GM23338 (cell line): ENCODE data around the gene TNNT2. TPM values are rescaled to one million over a fixed set of nuclear protein-coding genes. Genes with fewer than 3 reads are reported as not detected.

Source experiments
- ATAC-seq: fragments of 200-7000 bp; cut with Tn5 transposase; 3 replicates; pipeline ENCODE4 v1.9.1; 2020
- DNase-seq: peaks from one replicate; pipeline ENCODE4 v3.0.0-alpha.2; 2015; ENCODE audit warnings: low spot score
- H2AFZ ChIP-seq: fragments of 200-600 bp; sonication (generic); 2 replicates; pipeline ENCODE4 v1.8.0; 2016; ENCODE audit warnings: antibody characterized with exemption, mild to moderate bottlenecking, moderate library complexity
- H3F3A ChIP-seq: fragments of 200-600 bp; sonication (generic); replicated peaks from 2 replicates; pipeline ENCODE4 v1.8.0; 2017; ENCODE audit warnings: antibody characterized with exemption, mixed run types, low read depth
- H3K27ac ChIP-seq: fragments of 200-600 bp; sonication (generic); 2 replicates; pipeline ENCODE4 v1.6.1; 2016; ENCODE audit warnings: low read depth
- H3K27me3 ChIP-seq: fragments of 200-600 bp; sonication (generic); 2 replicates; pipeline ENCODE4 v1.8.0; 2016; ENCODE audit warnings: mild to moderate bottlenecking, mixed run types, moderate library complexity; ENCODE audit not compliant: insufficient read depth
- H3K36me3 ChIP-seq: fragments of 200-600 bp; sonication (generic); 2 replicates; pipeline ENCODE4 v1.8.0; 2016; ENCODE audit warnings: mild to moderate bottlenecking; ENCODE audit not compliant: insufficient read depth
- H3K4me1 ChIP-seq: fragments of 200-600 bp; sonication (generic); 2 replicates; pipeline ENCODE4 v1.8.0; 2016; ENCODE audit warnings: mild to moderate bottlenecking, moderate library complexity; ENCODE audit not compliant: insufficient read depth
- H3K4me2 ChIP-seq: fragments of 200-600 bp; sonication (generic); 2 replicates; pipeline ENCODE4 v1.7.1; 2017; ENCODE audit warnings: mixed run types
- H3K4me3 ChIP-seq: fragments of 200-600 bp; sonication (generic); 2 replicates; pipeline ENCODE4 v1.6.1; 2016; ENCODE audit warnings: mixed run types
- H3K79me2 ChIP-seq: fragments of 200-600 bp; sonication (generic); replicated peaks from 2 replicates; pipeline ENCODE4 v1.8.0; 2017; ENCODE audit warnings: mild to moderate bottlenecking; ENCODE audit not compliant: insufficient read depth
- H3K9me2 ChIP-seq: fragments of 200-600 bp; sonication (generic); 2 replicates; pipeline ENCODE4 v1.8.0; 2017; ENCODE audit not compliant: insufficient read depth
- H4K20me1 ChIP-seq: fragments of 200-600 bp; sonication (generic); replicated peaks from 2 replicates; pipeline ENCODE4 v1.8.0; 2017; ENCODE audit warnings: mild to moderate bottlenecking; ENCODE audit not compliant: insufficient read depth
- H3K27ac Mint-ChIP-seq: 2 replicates; pipeline ENCODE4 v1.8.0; 2020; ENCODE audit warnings: inconsistent platforms, mild to moderate bottlenecking, moderate library complexity, mixed read lengths
- H3K27me3 Mint-ChIP-seq: 3 replicates; pipeline ENCODE4 v1.8.0; 2022; ENCODE audit warnings: low read depth, mild to moderate bottlenecking, moderate library complexity, mixed read lengths, inconsistent platforms; ENCODE audit not compliant: insufficient read depth, poor library complexity
- H3K36me3 Mint-ChIP-seq: 3 replicates; pipeline ENCODE4 v1.8.0; 2021; ENCODE audit warnings: low read depth, mild to moderate bottlenecking, inconsistent platforms, moderate library complexity, mixed read lengths
- H3K4me1 Mint-ChIP-seq: 3 replicates; pipeline ENCODE4 v1.8.0; 2020; ENCODE audit warnings: mild to moderate bottlenecking, inconsistent platforms, mixed read lengths
- H3K4me3 Mint-ChIP-seq: 3 replicates; pipeline ENCODE4 v1.8.0; 2021; ENCODE audit warnings: moderate library complexity, mild to moderate bottlenecking, inconsistent platforms, mixed read lengths
- H3K9me3 Mint-ChIP-seq: 3 replicates; pipeline ENCODE4 v1.8.0; 2020; ENCODE audit warnings: moderate library complexity, mild to moderate bottlenecking, inconsistent platforms, mixed read lengths
- CREB1 ChIP-seq: fragments of 250-450 bp; sonication (Bioruptor Pico); IDR thresholded peaks from 2 replicates; pipeline ENCODE4 v1.5.0; 2020; ENCODE audit warnings: low read depth, mild to moderate bottlenecking, moderate library complexity
- CTCF ChIP-seq, 2 experiments: fragments of 200-600 bp in 1 of 2; sonication (generic) in 1 of 2; conservative IDR thresholded peaks; 2 replicates each; pipeline versions ENCODE4 v1.5.1 to v1.6.1; 2016 to 2017; ENCODE audit warnings: antibody characterized with exemption in 2 of 2, low read depth in 2 of 2, mild to moderate bottlenecking in 2 of 2, moderate library complexity in 1 of 2
- ETS1 ChIP-seq: IDR thresholded peaks from 2 replicates; pipeline ENCODE4 v1.6.1; 2016; ENCODE audit warnings: antibody characterized with exemption
- EZH2 ChIP-seq: fragments of 200-600 bp; sonication (generic); IDR thresholded peaks from one replicate; pipeline ENCODE4 v1.8.0; 2017; ENCODE audit warnings: antibody characterized with exemption, mild to moderate bottlenecking, low read depth; ENCODE audit not compliant: unreplicated experiment
- EZH2phosphoT487 ChIP-seq: fragments of 200-600 bp; sonication (generic); IDR thresholded peaks from one replicate; pipeline ENCODE4 v1.8.1; 2018; ENCODE audit warnings: antibody characterized with exemption; ENCODE audit not compliant: unreplicated experiment
- JUNB ChIP-seq: IDR thresholded peaks from one replicate; pipeline ENCODE4 v1.6.1; 2016; ENCODE audit warnings: antibody characterized with exemption; ENCODE audit not compliant: unreplicated experiment
- NANOG ChIP-seq: IDR thresholded peaks from 2 replicates; pipeline ENCODE4 v1.6.1; 2016; ENCODE audit warnings: antibody characterized with exemption, borderline replicate concordance
- POLR2AphosphoS5 ChIP-seq: IDR thresholded peaks from 2 replicates; pipeline ENCODE4 v1.6.1; 2016; ENCODE audit warnings: antibody characterized with exemption, low read depth
- STAT1 ChIP-seq: IDR thresholded peaks from one replicate; pipeline ENCODE4 v1.6.1; 2016; ENCODE audit warnings: antibody characterized with exemption; ENCODE audit not compliant: unreplicated experiment
- ZNF331 ChIP-seq: fragments of 250-450 bp; sonication (Bioruptor Pico); IDR thresholded peaks from 2 replicates; pipeline ENCODE4 v1.5.0; 2020; ENCODE audit warnings: low read depth, mild to moderate bottlenecking, moderate library complexity
- polyA plus RNA-seq: library from polyadenylated mRNA; unstranded; fragments of >200 nt; fragmentation: Nextera tagmentation; extraction: Ambion mirVana; gene quantifications from 2 replicates; pipeline ENCODE4 v1.2.1, GENCODE V29; 2016
- total RNA-seq: library from RNA; depleted of rRNA; stranded (reverse); fragments of >200 nt; shearing (Covaris generic); gene quantifications from 2 replicates; pipeline ENCODE4 v1.2.3, GENCODE V29; 2014

TNNT2 gene
- total and polyA plus RNA-seq, 2 experiments from 2014 or later = 7.5 to 19.1 TPM

DNA sequence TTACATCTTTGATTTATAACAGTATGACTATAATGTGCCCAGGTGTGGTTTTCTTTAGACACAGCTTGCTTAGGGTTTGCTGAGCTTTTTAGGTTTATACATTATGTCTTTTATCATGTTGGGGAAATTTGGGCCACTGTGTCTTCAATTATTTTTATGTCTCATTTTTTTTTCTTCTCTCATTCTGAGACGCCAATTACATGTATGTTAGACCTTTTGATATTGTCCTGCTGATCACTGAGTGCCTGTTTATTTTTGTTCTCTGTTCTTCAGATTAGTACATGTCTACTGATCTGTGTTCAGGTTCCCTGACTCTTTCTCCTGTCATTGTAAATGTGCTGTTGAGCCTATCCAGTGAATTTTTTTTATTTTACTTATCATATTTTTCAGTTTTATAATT, 36.1 kb downstream of the TNNT2 start:
- Histone ChIP-seq H3F3A (no peaks in the 10 kb centered on the region), H3K9me2 (peaks cover 6% of the 10 kb centered on the region; the same call in 1 of the 2 replicates), H4K20me1 (no peaks in the 10 kb centered on the region), H3K79me2 (no peaks in the 10 kb centered on the region), H3K27ac (no peak overlapping the region), H3K4me1 (no peaks in the 10 kb centered on the region), H3K27me3 (no peaks in the 10 kb centered on the region), H3K4me2 (no peak overlapping the region), H2AFZ (no peak overlapping the region), H3K36me3 (no peaks in the 10 kb centered on the region; the same call in 1 of the 2 replicates), H3K4me3 (no peak overlapping the region)
- H3K4me1 Mint-ChIP-seq = peaks cover 8% of the 10 kb centered on the region; the same call in 2 of the 3 replicates
- no peak for DNase-seq
- H3K27me3 Mint-ChIP-seq = peaks cover 2% of the 10 kb centered on the region
- H3K27ac Mint-ChIP-seq = no peak overlapping the region
- H3K4me3 Mint-ChIP-seq = no peak overlapping the region
- no peak for ATAC-seq
- H3K9me3 Mint-ChIP-seq = peaks cover 7% of the 10 kb centered on the region; the same call in 2 of the 3 replicates
- TF ChIP-seq STAT1 (no peak), POLR2AphosphoS5 (no peak), NANOG (no peak), EZH2 (no peak), CREB1 (no peak), CTCF (conservative IDR thresholded peaks at IDR 0.05; ENCODE audit: low read depth in 2 of 2) (no peak), EZH2phosphoT487 (no peak), ZNF331 (no peak), JUNB (no peak), ETS1 (no peak)
- H3K36me3 Mint-ChIP-seq = no peaks in the 10 kb centered on the region

- no peak overlapping the region for H3K4me3 Mint-ChIP-seq
- Histone ChIP-seq H3K27me3 (no peaks in the 10 kb centered on the region), H2AFZ (no peak overlapping the region), H3K79me2 (no peaks in the 10 kb centered on the region), H4K20me1 (no peaks in the 10 kb centered on the region), H3K36me3 (no peaks in the 10 kb centered on the region; the same call in 1 of the 2 replicates), H3F3A (no peaks in the 10 kb centered on the region), H3K4me1 (no peaks in the 10 kb centered on the region), H3K27ac (no peak overlapping the region), H3K4me2 (no peak overlapping the region), H3K4me3 (no peak overlapping the region), H3K9me2 (no peaks in the 10 kb centered on the region)
- no peak for ATAC-seq
- no peak for TF ChIP-seq ZNF331
- TF ChIP-seq CTCF (conservative IDR thresholded peaks at IDR 0.05; ENCODE audit: low read depth in 2 of 2) = no peak
- H3K9me3 Mint-ChIP-seq = peaks cover 7% of the 10 kb centered on the region; the same call in 2 of the 3 replicates
- DNase-seq = no peak
- peaks cover 3% of the 10 kb centered on the region for H3K27me3 Mint-ChIP-seq
- no peaks in the 10 kb centered on the region for H3K36me3 Mint-ChIP-seq
- H3K4me1 Mint-ChIP-seq = no peaks in the 10 kb centered on the region
- H3K27ac Mint-ChIP-seq = no peak overlapping the region
These were observed 40.6 kb downstream of the TNNT2 start for GRCh38 chr1:201336711-201337450.
